Psoas muscle (tissue), 8 donors: ENCODE results near the gene ZMYM4. TPM values are rescaled to one million over a fixed set of nuclear protein-coding genes. Genes with fewer than 3 reads are reported as not detected.
A peak's percentile ranks its signal among the peaks of the same experiment; 100 is the strongest.

Experiments
- ATAC-seq, 4 donors: fragments of 200-7000 bp; cut with Tn5 transposase; one replicate each; pipeline ENCODE4 v1.9.1; 2020; ENCODE audit warnings: moderate library complexity in 3 of 4, mild to moderate bottlenecking in 2 of 4
- DNase-seq, 2 donors: peaks; one replicate each; pipeline ENCODE4 v3.0.0-alpha.2; 2020
- H3K27ac ChIP-seq: fragments of 200-600 bp; one replicate; pipeline ENCODE4 v1.8.0; 2022
- H3K27me3 ChIP-seq, 3 donors: fragments of 200-600 bp in 1 of 3; one replicate each; pipeline versions ENCODE4 v1.6.1 to v1.8.0; 2013 to 2022; ENCODE audit warnings: low read length in 2 of 3, mild to moderate bottlenecking in 2 of 3, moderate library complexity in 1 of 3; ENCODE audit not compliant: insufficient read depth in 3 of 3
- H3K36me3 ChIP-seq, 2 donors: fragments of 200-600 bp in 1 of 2; one replicate each; pipeline versions ENCODE4 v1.6.1 to v1.8.0; 2013 to 2022; ENCODE audit warnings: low read depth in 1 of 2, mild to moderate bottlenecking in 1 of 2, moderate library complexity in 1 of 2; ENCODE audit not compliant: insufficient read depth in 1 of 2
- H3K4me1 ChIP-seq: fragments of 200-600 bp; one replicate; pipeline ENCODE4 v1.8.0; 2022
- H3K4me3 ChIP-seq: fragments of 200-600 bp; one replicate; pipeline ENCODE4 v1.8.0; 2022; ENCODE audit warnings: mild to moderate bottlenecking
- H3K9me3 ChIP-seq: fragments of 200-600 bp; one replicate; pipeline ENCODE4 v1.8.0; 2022
- CTCF ChIP-seq: fragments of 200-600 bp; IDR thresholded peaks from one replicate; pipeline ENCODE4 v1.8.0; 2022; ENCODE audit warnings: antibody characterized with exemption
- WGBS, 3 donors: extraction: QIAGEN DNeasy Blood & Tissue Kit; methylation state at CpG; one replicate each; pipeline versions ENCODE4 v1.1.6 to v1.1.7; 2013; 5-methylcytosine and 5-hydroxymethylcytosine counted together
- intact Hi-C, 2 donors: fragments of 100-400 bp; cut with DNase I; formaldehyde crosslinking; loops; one replicate each; pipeline versions ENCODE4 v1.11.0 to v1.14.2; 2022
- polyA plus RNA-seq, 3 donors: library from polyadenylated mRNA; stranded (reverse); fragments of 200-250 nt; gene quantifications; one replicate each; pipeline ENCODE4 v1.2.3, GENCODE V29; 2013
- total RNA-seq, 4 donors: library from RNA; stranded (reverse); fragmentation: NEBNext Ultra II Directional in 2 of 4; extraction: Animal tissue kit (Norgen Biotek cat#: 25700) in 2 of 4; gene quantifications; one replicate each; pipeline versions ENCODE4 v1.2.1 to v1.2.4, GENCODE V29; 2021 to 2023
- donor health status: healthy with polysubstance abuse.
- donor health status: DM: no; HTN: no; CAD: no; lungs with moderate emphysema.
- donor health status: Bipolar disorder and iron deficiency.
- donor health status: healthy.
- donor health status: DM: yes; HTN: yes; CAD: no.
- donor health status: DM: no; HTN: no; CAD: no.
- donor health status: DM: no; HTN: no; CAD: no.
- donor health status: DM: yes; HTN: yes; CAD: no.

ZMYM4 gene
- total and polyA plus RNA-seq, 7 donors, result 4.6 to 32.6 (median 25.3) TPM

DNA sequence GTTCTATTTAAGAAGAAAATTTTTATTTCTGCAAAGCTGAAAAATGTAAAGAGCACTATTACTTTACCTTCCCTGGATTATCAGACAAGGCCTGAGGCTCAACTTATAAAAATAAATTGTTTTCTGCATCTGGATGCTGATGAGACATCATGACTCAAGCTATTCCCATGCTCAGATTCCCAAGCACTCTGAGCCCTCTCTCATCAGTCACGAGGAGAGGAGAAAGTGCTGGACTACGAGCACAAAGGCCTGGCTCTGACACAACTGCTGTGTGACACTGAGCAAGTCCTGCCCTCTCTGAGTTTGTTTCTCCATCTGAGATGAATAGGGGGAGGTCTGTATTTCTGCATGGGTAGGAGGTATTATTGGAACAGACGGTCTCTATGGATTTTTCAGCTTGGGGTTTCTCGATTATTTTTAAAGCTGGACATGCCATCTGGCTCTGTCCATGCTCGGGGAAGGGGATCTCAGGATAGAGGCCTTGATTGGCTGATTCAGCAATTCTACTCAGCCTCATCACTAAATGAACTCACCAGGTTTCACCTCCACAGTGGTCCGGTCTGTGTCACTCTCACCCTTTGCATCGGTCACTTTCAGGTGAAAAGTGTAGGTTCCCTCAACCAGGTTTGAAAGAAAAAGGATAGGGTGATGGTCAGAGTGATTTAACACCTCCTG, 181.0 kb downstream of the ZMYM4 start:
- no peak overlapping the region for H3K4me3 ChIP-seq
- TF ChIP-seq CTCF, result no peak
- DNase-seq, result no peak
- no peak overlapping the region for H3K27ac ChIP-seq
- no peaks in the 10 kb centered on the region for H3K9me3 ChIP-seq
- peaks cover 9% of the 10 kb centered on the region for H3K4me1 ChIP-seq
- H3K36me3 ChIP-seq, result peaks cover 9 to 95% of the 10 kb centered on the region in 2 donors
- no peak for ATAC-seq
- no peaks in the 10 kb centered on the region for H3K27me3 ChIP-seq
- intact Hi-C loops, result loop anchor here (2.0 to 10.0 kb wide), 5 partner anchors 95 to 278 kb away; no protein-coding TSS in a partner anchor
- WGBS, 3 donors, result 90 to 92% (median 91%) methylated on average over 7 of the region's 7 CpGs

DNA sequence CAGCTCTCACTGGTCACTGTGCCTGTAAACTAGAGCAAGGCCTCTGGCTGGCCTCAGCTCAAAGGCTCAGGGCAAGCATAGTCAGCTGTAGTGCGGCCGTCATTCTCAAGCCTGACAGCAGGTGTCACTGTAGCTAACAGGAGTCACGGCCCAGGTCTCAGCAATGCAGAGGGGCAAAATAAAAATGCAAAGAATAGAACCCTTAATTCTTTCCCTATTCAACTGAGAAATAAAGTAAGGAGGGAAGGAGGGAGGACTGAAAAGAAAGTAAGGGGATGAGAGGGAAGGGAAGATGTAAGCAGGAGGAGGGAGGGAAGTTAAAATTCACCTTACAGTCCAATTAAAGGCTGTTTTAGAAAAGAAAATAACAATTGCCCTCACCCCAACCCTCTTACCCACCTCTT, 182.6 kb downstream of the ZMYM4 start:
- peak; percentile 87 to 96 (median 93) for ATAC-seq
- Histone ChIP-seq H3K27ac (no peak overlapping the region), H3K36me3 (peaks cover 7 to 91% of the 10 kb centered on the region in 2 donors), H3K4me1 (peaks cover 9% of the 10 kb centered on the region), H3K27me3 (no peaks in the 10 kb centered on the region), H3K4me3 (no peak overlapping the region), H3K9me3 (no peaks in the 10 kb centered on the region)
- peak; percentile 77 for TF ChIP-seq CTCF
- intact Hi-C loops, result loop anchor here (1.0 to 10.0 kb wide), 7 partner anchors 93 to 323 kb away; no protein-coding TSS in a partner anchor
- peak; percentile 81 to 89 for DNase-seq
- 2 to 9% (median 8%) methylated on average over 3 of the region's 3 CpGs for WGBS, 3 donors

GRCh38 chr1:35452106-35452774, 183.7 kb downstream of the ZMYM4 start:
- H3K9me3 ChIP-seq, result no peaks in the 10 kb centered on the region
- intact Hi-C loops, result loop anchor here (5.0 to 10.0 kb wide), 3 partner anchors 110 to 275 kb away; no protein-coding TSS in a partner anchor
- peaks cover 7 to 88% of the 10 kb centered on the region in 2 donors for H3K36me3 ChIP-seq
- DNase-seq (peak; percentile 44 to 57), ATAC-seq (peak in 3 of 4 donors; percentile 35 to 48 (median 39))
- H3K27me3 ChIP-seq, result no peaks in the 10 kb centered on the region
- WGBS, 3 donors, result 20 to 48% (median 33%) methylated on average over 1 of the region's 1 CpG
- H3K27ac ChIP-seq, result no peak overlapping the region
- TF ChIP-seq CTCF, result no peak
- peaks cover 9% of the 10 kb centered on the region for H3K4me1 ChIP-seq
- H3K4me3 ChIP-seq, result no peak overlapping the region

DNA sequence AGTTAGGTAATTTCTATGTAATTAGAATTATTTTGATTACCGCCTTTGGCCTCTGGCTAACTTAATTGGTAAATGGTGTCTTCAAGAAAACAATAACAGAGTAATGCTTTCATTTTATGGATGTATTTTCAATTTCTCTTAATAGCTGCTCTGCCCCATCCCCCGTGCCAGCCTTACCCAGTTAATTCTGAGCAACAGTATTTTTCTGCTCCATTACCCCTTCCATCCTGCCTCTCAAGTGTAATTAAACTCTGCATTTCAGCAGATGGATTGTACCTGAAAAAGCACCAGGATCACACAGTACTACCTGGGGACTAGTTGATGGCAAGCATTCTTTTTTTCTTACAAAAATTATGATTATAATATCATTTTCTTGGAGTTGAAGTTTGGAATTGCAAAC, 184.5 kb downstream of the ZMYM4 start:
- no peaks in the 10 kb centered on the region for H3K9me3 ChIP-seq
- TF ChIP-seq CTCF, result no peak
- H3K27me3 ChIP-seq, result no peaks in the 10 kb centered on the region
- intact Hi-C loops, result loop anchor here (5.0 to 10.0 kb wide), 3 partner anchors 109 to 274 kb away; no protein-coding TSS in a partner anchor
- peaks cover 9% of the 10 kb centered on the region for H3K4me1 ChIP-seq
- ATAC-seq (no peak), DNase-seq (no peak)
- H3K4me3 ChIP-seq, result no peak overlapping the region
- no peak overlapping the region for H3K27ac ChIP-seq
- WGBS, 3 donors, result 90 to 100% (median 93%) methylated on average over 2 of the region's 2 CpGs
- peaks cover 5 to 88% of the 10 kb centered on the region in 2 donors for H3K36me3 ChIP-seq
